HAP-1 (cell line): ENCODE measurements around the gene KCNQ1.
"Not testable (repeated sequence)": the region's sequence is repeated elsewhere in the genome, so short reads cannot be mapped to it uniquely, and the experiment has no call there.

Experiments used
- DNase-seq, 2 experiments: peaks; one replicate each; pipeline ENCODE4 v3.0.0-alpha.2; 2016 to 2020; ENCODE audit warnings: low spot score in 2 of 2
- H3K27me3 ChIP-seq: fragments of 250-450 bp; sonication (Bioruptor Pico); 2 replicates; pipeline ENCODE4 v1.5.1; 2020; ENCODE audit warnings: low read depth, mild to moderate bottlenecking, moderate library complexity
- H3K36me3 ChIP-seq: fragments of 250-450 bp; sonication (Bioruptor Pico); replicated peaks from 2 replicates; pipeline ENCODE4 v1.5.1; 2020; ENCODE audit warnings: mild to moderate bottlenecking
- H3K4me1 ChIP-seq: fragments of 250-450 bp; sonication (Bioruptor Pico); 2 replicates; pipeline ENCODE4 v1.5.1; 2020; ENCODE audit warnings: mild to moderate bottlenecking
- H3K4me3 ChIP-seq: fragments of 250-450 bp; sonication (Bioruptor Pico); 2 replicates; pipeline ENCODE4 v1.5.1; 2020; ENCODE audit warnings: mild to moderate bottlenecking, moderate library complexity
- H3K9me3 ChIP-seq: fragments of 250-450 bp; sonication (Bioruptor Pico); 2 replicates; pipeline ENCODE4 v1.5.1; 2020; ENCODE audit warnings: mild to moderate bottlenecking, moderate library complexity
- in situ Hi-C: fragments of 300-500 bp; cut with MboI; formaldehyde crosslinking; loops from 3 replicates; pipeline ENCODE4 v1.14.3; 2020; ENCODE audit warnings: low sequenced_read_pairs, inconsistent platforms, mixed read lengths

KCNQ1 gene

DNA sequence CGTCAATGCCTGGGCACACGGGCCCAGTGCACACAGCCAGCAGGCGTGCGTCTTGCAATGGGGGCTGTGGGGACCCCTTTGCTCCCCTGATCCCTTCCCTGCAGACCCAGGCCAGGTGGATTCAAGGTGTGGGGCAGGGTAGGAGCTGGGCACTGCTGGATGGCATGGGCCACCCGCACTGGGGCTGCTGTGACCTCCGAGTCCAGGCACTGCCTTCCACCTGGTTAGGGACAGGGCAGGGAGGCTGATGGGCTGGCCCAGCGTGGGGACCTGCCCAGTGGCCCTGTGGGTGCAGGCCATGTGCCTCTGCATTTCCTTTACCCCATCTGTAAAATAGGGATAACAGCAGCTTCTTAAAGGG, 22.9 kb downstream of the KCNQ1 start:
- in situ Hi-C loops: no loop called here
- H3K4me1 ChIP-seq: no peaks in the 10 kb centered on the region
- no peak for DNase-seq
- no peaks in the 10 kb centered on the region for H3K9me3 ChIP-seq
- no peaks in the 10 kb centered on the region for H3K27me3 ChIP-seq
- no peaks in the 10 kb centered on the region for H3K36me3 ChIP-seq
- H3K4me3 ChIP-seq: no peak overlapping the region

DNA sequence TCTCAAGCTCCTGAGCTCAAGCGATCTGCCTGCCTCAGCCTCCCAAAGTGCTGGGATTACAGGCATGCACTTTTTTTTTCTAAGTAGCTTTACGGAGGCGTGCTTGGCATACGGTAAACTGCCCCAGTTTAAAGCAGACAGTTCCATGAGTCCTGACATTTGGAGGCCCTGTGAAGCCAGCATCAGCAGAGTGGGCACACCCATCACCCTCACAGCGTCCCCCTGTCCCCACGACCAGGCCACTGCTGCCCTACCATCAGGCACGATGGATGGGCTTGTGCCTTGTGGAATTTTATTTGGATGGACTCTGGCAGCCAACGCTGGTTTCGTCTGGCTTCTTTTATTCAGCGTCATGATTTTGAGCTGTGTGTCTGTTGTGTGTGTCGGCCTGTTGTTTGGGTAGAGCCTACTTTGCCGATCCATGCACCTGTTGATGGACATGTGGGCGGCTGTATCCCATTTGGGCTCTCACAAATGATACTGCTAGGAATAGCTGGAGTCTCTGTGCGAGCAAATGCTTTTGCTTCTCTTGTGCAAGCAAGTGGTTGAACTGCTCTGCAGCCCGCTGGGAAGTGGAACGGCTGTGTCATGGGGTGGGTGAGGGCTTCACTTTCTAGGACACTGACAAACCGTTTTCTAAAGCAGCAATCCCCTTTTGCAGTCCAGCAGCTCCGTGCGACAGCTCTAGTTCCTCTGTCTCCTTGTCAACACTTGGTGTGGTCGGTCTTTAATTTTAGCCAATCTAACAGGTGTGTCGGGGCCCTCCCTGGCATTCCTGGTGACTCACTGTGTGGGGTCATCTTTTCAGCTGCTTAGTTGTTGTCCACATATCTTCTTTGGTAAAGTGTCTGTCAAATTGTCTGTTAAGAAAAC, 23.8 kb downstream of the KCNQ1 start:
- no peak for DNase-seq
- in situ Hi-C loops: no loop called here
- Histone ChIP-seq H3K36me3 (no peaks in the 10 kb centered on the region), H3K27me3 (no peaks in the 10 kb centered on the region), H3K9me3 (no peaks in the 10 kb centered on the region), H3K4me1 (no peaks in the 10 kb centered on the region), H3K4me3 (no peak overlapping the region)

DNA sequence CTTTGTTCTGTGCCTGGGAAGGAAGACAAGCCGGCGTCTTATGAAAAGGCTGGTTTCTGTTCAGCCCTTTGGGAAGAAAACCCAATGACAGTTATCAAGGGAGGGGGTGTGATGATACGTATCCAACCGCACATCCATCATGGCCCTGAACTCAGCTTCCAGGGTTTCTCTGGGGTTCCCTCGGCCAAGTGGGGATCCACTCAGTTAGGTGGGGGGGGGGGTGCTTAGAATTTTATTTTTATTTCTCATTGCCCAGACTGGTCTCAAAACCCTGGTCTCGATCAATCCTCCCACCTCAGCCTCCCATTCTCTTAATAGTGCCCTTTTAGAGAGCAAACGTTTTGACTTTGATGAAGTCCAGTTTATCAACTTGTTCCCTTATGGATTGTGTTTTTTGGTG, 25.7 kb downstream of the KCNQ1 start:
- Histone ChIP-seq H3K36me3 (no peaks in the 10 kb centered on the region), H3K4me1 (no peaks in the 10 kb centered on the region), H3K27me3 (no peaks in the 10 kb centered on the region), H3K4me3 (no peak overlapping the region), H3K9me3 (no peaks in the 10 kb centered on the region)
- in situ Hi-C loops: no loop called here
- no peak for DNase-seq

DNA sequence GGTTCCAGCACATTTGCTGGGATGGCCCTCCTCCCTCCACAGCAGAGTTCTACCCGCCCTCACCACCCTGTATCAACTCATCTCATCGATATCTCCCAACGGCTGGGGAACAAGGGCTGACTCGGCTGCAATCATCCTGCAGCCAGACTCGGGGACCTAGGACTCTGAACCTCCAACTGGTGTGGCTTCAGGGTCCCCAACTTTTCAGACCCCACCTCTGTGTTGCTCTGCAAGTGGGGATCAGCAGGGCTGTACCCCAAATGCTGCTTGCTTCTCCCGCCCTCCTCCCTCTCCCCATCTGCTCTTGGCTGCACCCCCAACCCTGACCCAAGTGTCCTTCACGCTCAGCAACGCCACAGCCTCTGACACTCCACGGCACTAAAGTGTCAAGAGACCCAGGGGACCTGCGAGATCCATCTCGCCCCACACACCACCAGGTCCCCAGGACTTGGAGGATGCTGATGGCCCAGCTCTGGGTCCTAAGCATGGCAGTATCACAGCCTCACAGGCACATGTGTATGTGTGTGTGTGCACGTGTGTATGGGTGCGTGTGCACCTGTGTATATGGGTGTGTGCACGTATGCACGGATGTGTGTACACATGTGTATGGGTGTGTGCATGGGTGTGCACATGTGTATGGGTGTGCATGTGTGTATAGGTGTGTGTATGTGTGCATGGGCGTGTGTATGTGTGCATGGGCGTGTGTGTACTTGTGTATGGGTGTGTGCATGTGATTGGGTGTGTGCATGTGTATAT, 26.4 kb downstream of the KCNQ1 start:
- Histone ChIP-seq H3K36me3 (no peaks in the 10 kb centered on the region), H3K4me1 (no peaks in the 10 kb centered on the region), H3K9me3 (no peaks in the 10 kb centered on the region), H3K27me3 (no peaks in the 10 kb centered on the region), H3K4me3 (no peak overlapping the region)
- no peak for DNase-seq
- in situ Hi-C loops: no loop called here

DNA sequence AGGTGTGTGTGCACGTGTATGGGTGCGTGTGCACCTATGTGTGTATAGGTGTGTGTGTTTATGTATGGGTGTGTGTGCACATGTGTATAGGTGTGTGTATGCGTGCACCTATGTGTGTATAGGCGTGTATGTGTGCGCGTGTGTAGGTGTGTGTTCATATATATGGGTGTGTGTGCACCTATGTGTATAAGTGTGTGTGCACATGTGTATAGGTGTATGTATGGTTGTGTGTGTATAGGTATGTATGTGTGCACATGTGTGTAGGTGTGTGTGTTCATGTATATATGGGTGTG, 26.9 kb downstream of the KCNQ1 start:
- Histone ChIP-seq H3K9me3 (no peaks in the 10 kb centered on the region), H3K4me1 (no peaks in the 10 kb centered on the region), H3K4me3 (no peak overlapping the region), H3K27me3 (no peaks in the 10 kb centered on the region), H3K36me3 (no peaks in the 10 kb centered on the region)
- in situ Hi-C loops: no loop called here
- DNase-seq: no peak

DNA sequence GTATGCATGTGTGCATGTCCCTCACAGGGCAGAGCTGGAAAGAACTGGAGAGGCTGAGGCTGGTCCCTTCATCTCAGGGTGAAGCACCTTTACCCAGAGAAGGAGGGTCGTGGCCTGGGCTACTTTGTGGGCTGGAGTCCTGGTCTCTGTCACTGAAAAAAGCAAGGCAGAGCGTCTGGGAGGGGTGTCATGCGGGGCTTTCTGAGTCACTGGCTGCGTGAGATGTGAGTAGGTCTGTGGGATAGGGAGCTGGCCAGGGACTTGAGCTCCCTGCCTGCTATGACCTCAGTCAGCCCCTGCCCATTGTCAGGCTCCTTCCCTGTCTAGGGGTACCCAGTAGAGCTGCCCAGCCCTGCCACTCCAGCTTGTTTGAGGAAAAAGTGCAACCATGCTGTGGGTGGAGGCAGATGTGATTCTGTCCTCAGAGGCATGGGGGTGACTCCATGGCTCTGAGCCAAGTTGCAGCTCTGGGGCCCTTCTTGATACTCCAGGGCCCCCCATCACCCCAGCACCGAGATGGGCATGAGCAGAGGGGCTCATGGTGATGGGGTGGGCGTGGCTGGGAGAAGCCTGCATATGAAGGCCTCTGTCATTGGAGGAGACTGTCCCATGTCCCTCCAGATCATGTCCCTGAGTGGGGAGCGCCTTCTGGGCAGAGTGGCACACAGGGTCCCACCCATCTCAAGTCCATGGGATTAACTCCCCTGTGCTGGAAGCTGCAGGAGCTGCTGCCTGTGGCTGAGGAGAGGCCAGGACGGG, 27.8 kb downstream of the KCNQ1 start:
- no peak for DNase-seq
- Histone ChIP-seq H3K36me3 (no peaks in the 10 kb centered on the region), H3K9me3 (no peaks in the 10 kb centered on the region; the same call in 1 of the 2 replicates), H3K4me3 (no peak overlapping the region), H3K4me1 (no peaks in the 10 kb centered on the region), H3K27me3 (no peaks in the 10 kb centered on the region)
- in situ Hi-C loops: no loop called here

DNA sequence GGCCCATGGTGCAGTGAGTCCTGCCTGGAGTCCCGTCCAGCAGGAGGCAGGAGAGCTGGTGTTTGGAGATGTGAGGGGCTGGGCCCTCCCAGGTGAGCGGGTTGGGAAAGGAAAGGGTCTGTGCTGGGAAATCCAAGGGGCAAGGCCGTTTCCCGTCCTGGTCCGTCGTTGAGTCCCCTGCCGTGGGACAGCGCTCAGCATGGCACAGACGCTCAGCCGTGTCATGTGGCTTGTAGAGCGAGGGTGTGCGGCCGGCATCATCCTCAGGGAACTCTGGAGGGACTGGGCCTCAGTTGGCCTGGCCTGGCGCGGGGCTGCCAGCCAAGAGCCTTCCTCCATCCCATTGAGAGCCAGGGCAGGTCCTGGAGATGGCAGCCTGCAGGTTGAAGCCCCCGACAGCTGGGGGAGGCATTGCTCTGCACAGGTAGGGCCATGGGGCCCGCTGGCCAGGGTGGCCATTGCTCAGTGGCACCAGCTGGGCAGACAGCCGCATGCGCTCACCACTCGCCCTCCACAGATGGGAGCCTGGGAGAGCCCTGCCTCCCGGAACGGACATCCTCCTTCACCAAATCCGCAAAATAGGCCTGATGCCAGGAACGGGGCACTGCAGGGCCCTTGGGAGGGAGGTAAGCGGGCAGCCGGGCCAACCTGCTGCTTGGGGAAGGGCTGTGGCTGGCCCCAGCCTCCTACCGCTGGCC, 28.7 kb downstream of the KCNQ1 start:
- no peak overlapping the region for H3K4me3 ChIP-seq
- no peaks in the 10 kb centered on the region for H3K36me3 ChIP-seq
- H3K4me1 ChIP-seq: no peaks in the 10 kb centered on the region
- no peaks in the 10 kb centered on the region for H3K27me3 ChIP-seq
- in situ Hi-C loops: no loop called here
- no peak for DNase-seq
- no peaks in the 10 kb centered on the region; the same call in 1 of the 2 replicates for H3K9me3 ChIP-seq

DNA sequence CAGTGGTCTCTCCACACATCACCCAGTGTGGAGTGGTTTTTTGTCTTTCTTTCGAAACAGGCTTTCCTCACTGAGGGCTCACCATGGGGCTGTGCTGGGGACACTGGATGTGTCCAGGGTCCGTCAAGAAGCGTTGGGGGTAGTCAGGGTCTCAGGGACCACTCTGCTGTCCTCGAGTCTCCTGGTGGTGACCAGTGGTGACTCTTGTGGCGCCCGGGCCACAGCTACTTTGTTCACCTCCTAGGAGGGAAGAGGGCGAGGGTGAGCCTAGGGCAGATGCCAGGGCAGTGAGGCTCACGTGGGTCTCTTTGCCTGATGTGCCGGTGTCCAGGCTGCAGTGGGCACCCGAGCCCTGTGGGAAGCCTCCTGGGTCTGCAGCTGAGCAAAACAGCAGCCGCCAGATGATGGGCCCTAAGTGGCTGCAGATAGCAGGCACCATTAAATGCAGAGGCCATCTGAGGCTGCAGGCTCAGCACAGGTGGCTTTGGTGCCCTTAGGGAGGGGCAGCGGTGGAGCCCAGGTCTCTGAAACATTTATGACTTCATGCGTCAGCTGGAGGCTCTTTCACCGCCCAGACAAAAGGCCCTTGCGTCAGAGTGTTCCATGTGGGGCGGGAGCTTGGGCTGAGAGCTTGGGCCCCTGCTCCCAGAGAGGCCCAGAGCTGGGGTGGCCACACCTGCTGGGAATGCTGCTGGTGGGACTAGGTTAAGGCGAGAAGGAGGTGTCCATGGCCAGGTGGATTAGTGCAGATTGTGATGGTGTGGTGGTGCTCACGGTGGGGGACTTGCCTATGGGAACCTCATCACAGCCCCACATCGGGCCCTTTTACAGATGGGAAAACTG, 29.5 kb downstream of the KCNQ1 start:
- peaks cover 2% of the 10 kb centered on the region; the same call in 1 of the 2 replicates for H3K9me3 ChIP-seq
- DNase-seq: no peak

DNA sequence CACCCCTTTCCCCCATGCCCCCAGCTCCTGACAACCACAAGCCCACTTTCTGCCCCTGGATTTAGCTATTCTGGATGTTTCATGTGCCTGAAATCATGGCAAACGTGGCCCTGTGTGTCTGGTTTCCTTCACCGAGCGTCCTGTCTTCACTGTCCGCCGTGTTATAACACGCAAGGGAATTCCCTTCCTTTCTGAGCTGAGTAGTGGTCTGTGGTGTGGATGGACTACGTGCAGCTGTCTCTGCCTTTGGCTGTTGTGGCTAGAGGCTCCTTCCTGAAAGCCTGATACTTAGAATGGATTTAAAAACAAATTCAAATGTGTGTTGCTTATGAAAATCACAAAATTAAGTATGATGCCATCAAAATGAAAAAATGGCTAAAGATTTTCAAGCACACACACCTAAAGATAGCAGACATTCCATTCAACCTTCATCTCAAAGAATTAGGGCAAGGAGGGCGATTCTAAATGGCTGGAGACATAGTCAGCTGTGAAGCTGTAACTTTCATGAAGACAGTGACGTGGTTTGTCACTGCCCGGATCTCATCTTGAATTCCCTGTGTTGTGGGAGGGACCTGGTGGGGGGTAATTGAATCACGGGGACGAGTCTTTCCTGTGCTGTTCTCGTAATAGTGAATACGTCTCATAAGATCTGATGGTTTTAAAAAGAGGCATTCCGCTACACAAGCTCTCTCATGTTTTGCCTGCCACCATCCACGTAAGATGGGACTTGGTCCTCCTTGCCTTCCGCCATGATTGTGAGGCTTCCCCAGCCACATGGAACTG, 30.5 kb downstream of the KCNQ1 start:
- no peak for DNase-seq
- H3K4me3 ChIP-seq: no peak overlapping the region
- H3K4me1 ChIP-seq: no peaks in the 10 kb centered on the region
- H3K27me3 ChIP-seq: no peaks in the 10 kb centered on the region
- no peaks in the 10 kb centered on the region for H3K36me3 ChIP-seq
- H3K9me3 ChIP-seq: peaks cover 2% of the 10 kb centered on the region; the same call in 1 of the 2 replicates
- in situ Hi-C loops: no loop called here

More for the DNA sequence above, 29.5 kb downstream of the KCNQ1 start:
- Histone ChIP-seq H3K4me3 (no peak overlapping the region), H3K27me3 (no peaks in the 10 kb centered on the region), H3K36me3 (no peaks in the 10 kb centered on the region), H3K4me1 (no peaks in the 10 kb centered on the region)
- in situ Hi-C loops: no loop called here

DNA sequence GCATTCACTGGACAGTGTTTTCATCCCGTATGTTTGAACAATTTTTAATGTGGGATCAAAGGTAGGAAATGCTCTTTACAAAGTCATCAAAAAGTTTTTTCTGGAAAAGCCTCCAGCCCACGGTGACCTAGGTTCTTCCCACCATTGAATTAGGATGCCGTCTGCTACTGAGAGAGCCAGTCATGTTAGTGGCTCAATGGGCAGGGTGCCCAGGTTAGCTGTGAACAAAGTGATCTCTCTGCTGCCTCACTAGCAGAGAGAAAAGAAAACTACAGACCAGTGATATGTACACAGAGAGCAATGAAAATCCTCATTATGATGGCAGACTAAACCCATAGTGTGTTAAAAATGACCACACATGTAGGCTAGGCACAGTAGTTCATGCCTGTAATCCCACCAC, 32.4 kb downstream of the KCNQ1 start:
- Histone ChIP-seq H3K27me3 (no peaks in the 10 kb centered on the region), H3K4me3 (no peak overlapping the region), H3K9me3 (peaks cover 2% of the 10 kb centered on the region; the same call in 1 of the 2 replicates), H3K4me1 (no peaks in the 10 kb centered on the region), H3K36me3 (no peaks in the 10 kb centered on the region)
- no peak for DNase-seq
- in situ Hi-C loops: no loop called here

DNA sequence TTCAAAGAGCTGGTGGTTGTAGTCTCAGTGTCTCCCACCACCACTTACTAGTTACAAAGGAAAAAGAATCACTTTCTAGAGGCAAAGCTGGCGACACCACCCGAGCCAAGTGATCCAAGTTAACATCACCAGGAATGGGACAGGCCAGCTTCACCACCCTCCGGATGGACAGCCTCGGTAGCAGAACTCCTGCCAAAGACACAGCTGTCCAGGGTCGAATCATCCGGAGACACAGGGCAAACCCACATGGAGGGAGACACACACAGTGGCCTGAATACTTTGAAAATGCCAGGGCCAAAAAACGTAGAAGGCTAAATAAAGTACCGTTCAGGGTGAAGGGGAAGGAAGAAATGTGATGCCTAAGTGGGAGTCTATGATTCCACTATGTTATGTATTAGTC, 33.1 kb downstream of the KCNQ1 start:
- no peaks in the 10 kb centered on the region for H3K36me3 ChIP-seq
- in situ Hi-C loops: no loop called here
- no peak overlapping the region for H3K4me3 ChIP-seq
- H3K9me3 ChIP-seq: peaks cover 2% of the 10 kb centered on the region; the same call in 1 of the 2 replicates
- DNase-seq: no peak
- H3K4me1 ChIP-seq: no peaks in the 10 kb centered on the region
- H3K27me3 ChIP-seq: no peaks in the 10 kb centered on the region

DNA sequence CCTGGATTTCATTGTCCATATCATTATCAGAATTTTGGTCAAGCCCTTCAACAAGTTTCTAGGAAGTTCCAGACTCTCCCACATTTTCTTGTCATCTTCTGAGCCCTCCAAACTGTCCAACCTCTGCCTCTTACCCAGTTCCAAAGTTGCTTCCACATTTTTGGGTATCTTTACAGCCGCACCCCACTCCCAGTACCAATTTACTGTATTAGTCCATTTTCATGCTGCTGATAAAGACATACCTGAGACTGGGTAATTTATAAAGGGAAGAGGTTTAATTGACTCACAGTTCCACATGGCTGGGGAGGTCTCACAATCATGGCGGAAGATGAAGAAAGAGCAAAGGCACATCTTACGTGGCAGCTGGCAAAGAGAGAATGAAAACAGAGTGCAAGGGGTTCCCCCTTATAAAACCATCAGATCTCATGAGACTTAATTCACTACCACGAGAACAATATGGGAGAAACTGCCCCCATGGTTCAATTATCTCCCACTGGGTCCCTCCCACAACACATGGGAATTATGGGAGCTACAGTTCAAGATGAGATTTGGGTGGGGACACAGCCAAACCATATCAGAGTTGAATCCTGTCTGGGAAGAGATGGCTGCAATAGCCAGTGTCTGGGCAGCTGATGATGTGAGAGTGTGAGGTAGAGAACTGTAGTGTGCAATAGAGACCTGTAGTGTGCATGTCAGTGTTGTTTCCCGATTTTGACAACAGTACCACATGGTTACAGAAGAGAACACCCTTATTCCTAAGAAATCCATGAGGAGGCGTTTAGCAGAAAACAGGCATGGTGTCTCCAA, 35.5 kb downstream of the KCNQ1 start:
- H3K4me3 ChIP-seq, H3K27me3 ChIP-seq, DNase-seq, H3K36me3 ChIP-seq, H3K9me3 ChIP-seq, in situ Hi-C loops, H3K4me1 ChIP-seq: not testable (repeated sequence)
